GM12878 (cell line): Measurements from ENCODE around the gene S1PR4. TPM values are rescaled to one million over a fixed set of nuclear protein-coding genes. Genes with fewer than 3 reads are reported as not detected.
A peak's percentile ranks its signal among the peaks of the same experiment; 100 is the strongest.

Experiments
- ATAC-seq: fragments of 200-7000 bp; cut with Tn5 transposase; 3 replicates; pipeline ENCODE4 v1.9.1; 2020; ENCODE audit warnings: mild to moderate bottlenecking, moderate library complexity
- BruUV-seq: library from RNA; stranded (reverse); fragments of 400-500 nt; replicated peaks from 2 replicates; lab custom pipeline; 2021; lab: Mats Ljungman, UMichigan
- CTCF ChIA-PET: fragments of 300-600 bp; sonication (Branson Sonifier 250); formaldehyde crosslinking; extraction: SDS; loops from one replicate; lab custom pipeline; 2021; ENCODE audit warnings: inconsistent platforms; lab: Yijun Ruan, JAX
- POLR2A ChIA-PET: fragments of 350-600 bp; formaldehyde crosslinking; extraction: SDS; loops from one replicate; lab custom pipeline; 2021; ENCODE audit warnings: inconsistent platforms; lab: Charles Lee
- RAD21 ChIA-PET: fragments of 300-600 bp; sonication (Branson Sonifier 250); formaldehyde crosslinking; loops from one replicate; lab custom pipeline; 2023; ENCODE audit warnings: antibody characterized with exemption; ENCODE audit not compliant: unreplicated experiment; lab: Charles Lee
- SMC1A ChIA-PET: fragments of 300-600 bp; sonication (Branson Sonifier 250); formaldehyde crosslinking; loops from one replicate; lab custom pipeline; 2023; ENCODE audit not compliant: unreplicated experiment, uncharacterized antibody; lab: Charles Lee
- DNase-seq: peaks from one replicate; pipeline ENCODE4 v3.0.0-alpha.2; 2011; ENCODE audit warnings: low read depth, low spot score
- FAIRE-seq: peaks from 3 replicates; lab custom pipeline; 2011; peaks lifted over from hg19 to GRCh38; lab: Jason Lieb, UNC
- H2AFZ ChIP-seq: 2 replicates; pipeline ENCODE4 v1.6.0; 2011; ENCODE audit warnings: low read depth, low read length, control low read depth; ENCODE audit not compliant: control insufficient read depth
- H3K27ac ChIP-seq: 2 replicates; pipeline ENCODE4 v1.5.1; 2011; ENCODE audit warnings: control low read depth; ENCODE audit not compliant: control insufficient read depth, insufficient read depth
- H3K27me3 ChIP-seq, 2 experiments: replicated peaks in 1 of 2; 2 replicates each; pipeline versions ENCODE4 v1.6.0 to v1.6.1; 2011; ENCODE audit warnings: low read length in 1 of 2; ENCODE audit not compliant: control insufficient read depth in 2 of 2, insufficient read depth in 2 of 2
- H3K36me3 ChIP-seq, 2 experiments: 2 replicates each; pipeline ENCODE4 v1.5.1; 2011; ENCODE audit warnings: low read length in 1 of 2; ENCODE audit not compliant: control insufficient read depth in 2 of 2, insufficient read depth in 2 of 2
- H3K4me1 ChIP-seq: 2 replicates; pipeline ENCODE4 v1.6.1; 2011; ENCODE audit warnings: mild to moderate bottlenecking, low read length, moderate library complexity, mixed read lengths; ENCODE audit not compliant: control insufficient read depth, insufficient read depth
- H3K4me2 ChIP-seq: 2 replicates; pipeline ENCODE4 v1.6.0; 2011; ENCODE audit warnings: control low read depth; ENCODE audit not compliant: control insufficient read depth, insufficient read depth
- H3K4me3 ChIP-seq: fragments of 200-600 bp; sonication (generic); 2 replicates; pipeline ENCODE4 v1.5.1; 2016
- H3K79me2 ChIP-seq: 2 replicates; pipeline ENCODE4 v1.6.0; 2011; ENCODE audit warnings: low read length; ENCODE audit not compliant: control insufficient read depth, insufficient read depth
- H3K9ac ChIP-seq: 2 replicates; pipeline ENCODE4 v1.8.0; 2011; ENCODE audit warnings: low read length, control low read depth, mixed read lengths; ENCODE audit not compliant: control insufficient read depth, insufficient read depth
- H3K9me3 ChIP-seq: replicated peaks from 3 replicates; pipeline ENCODE4 v1.5.1; 2011; ENCODE audit warnings: mild to moderate bottlenecking, low read length; ENCODE audit not compliant: control insufficient read depth, insufficient read depth
- H4K20me1 ChIP-seq: 2 replicates; pipeline ENCODE4 v1.6.0; 2011; ENCODE audit not compliant: control insufficient read depth, insufficient read depth
- BMI1 ChIP-seq: fragments of 450-650 bp; IDR thresholded peaks from 2 replicates; pipeline ENCODE4 v1.6.1; 2016; ENCODE audit warnings: mild to moderate bottlenecking, moderate library complexity, borderline replicate concordance
- CBX5 ChIP-seq: sonication (generic); IDR thresholded peaks from 2 replicates; pipeline ENCODE4 v1.6.1; 2016; ENCODE audit warnings: low read depth, moderate library complexity, mild to moderate bottlenecking, inconsistent platforms
- CREM ChIP-seq: IDR thresholded peaks from 2 replicates; pipeline ENCODE4 v1.6.1; 2014; ENCODE audit warnings: antibody characterized with exemption, low read depth
- EGR1 ChIP-seq, 2 experiments: IDR thresholded peaks; 1 replicate in 1 of 2; 2 replicates in 1 of 2; pipeline ENCODE4 v1.6.1; 2011 to 2012; ENCODE audit warnings: low read depth in 2 of 2, low read length in 2 of 2, borderline replicate concordance in 1 of 2, mild to moderate bottlenecking in 1 of 2, moderate library complexity in 1 of 2
- ETV6 ChIP-seq, 2 experiments: fragments of 450-650 bp in 1 of 2; IDR thresholded peaks in 1 of 2; conservative IDR thresholded peaks in 1 of 2; 2 replicates each; pipeline ENCODE4 v1.6.1; 2014; ENCODE audit warnings: antibody characterized with exemption in 1 of 2, borderline replicate concordance in 1 of 2, low read depth in 1 of 2, mild to moderate bottlenecking in 1 of 2, moderate library complexity in 1 of 2
- FOXK2 ChIP-seq: fragments of 450-650 bp; IDR thresholded peaks from 2 replicates; pipeline ENCODE4 v1.6.1; 2017; ENCODE audit warnings: mild to moderate bottlenecking, moderate library complexity
- HDAC2 ChIP-seq: fragments of 200-600 bp; sonication (generic); IDR thresholded peaks from 2 replicates; pipeline ENCODE4 v1.6.1; 2017
- MYC ChIP-seq: IDR thresholded peaks from 2 replicates; pipeline ENCODE4 v1.6.1; 2011; ENCODE audit warnings: mild to moderate bottlenecking, low read length, moderate library complexity, inconsistent platforms; ENCODE audit not compliant: insufficient read depth, insufficient replicate concordance, insufficient read length, severe bottlenecking
- NR2C2 ChIP-seq: IDR thresholded peaks from 2 replicates; pipeline ENCODE4 v1.6.1; 2011; ENCODE audit warnings: borderline replicate concordance, low read depth; ENCODE audit not compliant: control insufficient read depth, insufficient read length
- POLR2A ChIP-seq: IDR thresholded peaks from 2 replicates; pipeline ENCODE4 v1.6.1; 2011; ENCODE audit warnings: low read depth, mild to moderate bottlenecking, low read length
- POLR2AphosphoS5 ChIP-seq: IDR thresholded peaks from 2 replicates; pipeline ENCODE4 v1.6.1; 2011; ENCODE audit warnings: mild to moderate bottlenecking, low read length, inconsistent platforms
- RELA ChIP-seq: fragments of 450-650 bp; IDR thresholded peaks from 2 replicates; pipeline ENCODE4 v1.8.0; 2014; ENCODE audit warnings: borderline replicate concordance; ENCODE audit not compliant: partially characterized antibody
- RELB ChIP-seq: fragments of 450-650 bp; IDR thresholded peaks from 2 replicates; pipeline ENCODE4 v1.6.1; 2017; ENCODE audit warnings: low read depth, mild to moderate bottlenecking, moderate library complexity
- SMAD1 ChIP-seq: fragments of 450-650 bp; IDR thresholded peaks from 2 replicates; pipeline ENCODE4 v1.6.1; 2018; ENCODE audit warnings: mild to moderate bottlenecking, low read depth; ENCODE audit not compliant: partially characterized antibody
- SMAD5 ChIP-seq: IDR thresholded peaks from 2 replicates; pipeline ENCODE4 v1.6.1; 2016; ENCODE audit warnings: antibody characterized with exemption, low read depth
- SMC3 ChIP-seq: IDR thresholded peaks from 2 replicates; pipeline ENCODE4 v1.6.1; 2011; ENCODE audit warnings: low read length, improper control_type of control experiment, borderline replicate concordance
- SPI1 ChIP-seq: IDR thresholded peaks from 2 replicates; pipeline ENCODE4 v1.6.1; 2011; ENCODE audit warnings: low read depth, mild to moderate bottlenecking, low read length, moderate library complexity, borderline replicate concordance; ENCODE audit not compliant: insufficient read depth
- SREBF1 ChIP-seq: IDR thresholded peaks from 2 replicates; pipeline ENCODE4 v1.6.1; 2012; ENCODE audit warnings: mild to moderate bottlenecking, low read length
- ZBTB33 ChIP-seq: fragments of 450-650 bp; IDR thresholded peaks from 2 replicates; pipeline ENCODE4 v1.6.1; 2017; ENCODE audit warnings: mild to moderate bottlenecking
- WGBS: methylation state at CpG from one replicate; pipeline ENCODE4 v1.1.6; 2016; ENCODE audit warnings: low lambda C conversion rate; ENCODE audit not compliant: insufficient replicate concordance, insufficient coverage; ENCODE audit errors: missing lambda C conversion rate; 5-methylcytosine and 5-hydroxymethylcytosine counted together
- in situ Hi-C: fragments of 300-500 bp; cut with MboI; formaldehyde crosslinking; loops from 9 replicates; pipeline ENCODE4 v1.14.3; 2018; ENCODE audit warnings: mixed read lengths
- intact Hi-C: fragments of 100-400 bp; cut with micrococcal nuclease; formaldehyde crosslinking; loops from one replicate; pipeline ENCODE4 v1.14.2; 2022; ENCODE audit not compliant: unreplicated experiment
- polyA plus RNA-seq, 11 experiments: library from polyadenylated mRNA; depleted of rRNA in 4 of 11; unstranded in 6 of 11; stranded (reverse) in 5 of 11; fragments of >200 nt; fragmentation: Nextera tagmentation in 4 of 11; fragmentation: Illumina TruSeq in 1 of 11; extraction: Ambion mirVana in 4 of 11; extraction: Trizol in 1 of 11; gene quantifications; 1 replicate in 1 of 11; 2 replicates in 10 of 11; pipeline versions ENCODE4 v1.2.1 to v1.2.3, GENCODE V29; 2011 to 2016; ENCODE audit warnings: inconsistent platforms in 2 of 11, missing spikeins in 2 of 11, low read depth in 1 of 11
- total RNA-seq, 4 experiments: library from RNA; depleted of rRNA in 3 of 4; stranded (reverse); fragments of >200 nt in 3 of 4; fragmentation: Illumina TruSeq in 1 of 4; extraction: Trizol in 1 of 4; gene quantifications; 2 replicates each; pipeline versions ENCODE4 v1.2.1 to v1.2.3, GENCODE V29; 2013 to 2021

S1PR4 gene
- total and polyA plus RNA-seq, 10 of the 15 experiments (the other 5 are each of a cell fraction or from before 2014, with no cell fraction given), result 0.19 to 57.7 (median 32.4) TPM; not detected in 1

GRCh38 chr19:3154957-3155736, 23.4 kb upstream of the S1PR4 start:
- Histone ChIP-seq H4K20me1 (no peaks in the 10 kb centered on the region), H3K27ac (peak overlapping the region; percentile 97), H3K9ac (peak overlapping the region; percentile 80), H3K36me3 (peaks cover 3 to 4% of the 10 kb centered on the region in 2 experiments; a peak in 3 of 4 replicates), H3K79me2 (0 out of 2 replicates have a peak, but pooled peaks cover 1% of the 10 kb centered on the region), H3K27me3 (no peaks in the 10 kb centered on the region), H3K4me2 (peak overlapping the region; percentile 86), H3K4me3 (peak overlapping the region; percentile 47; the same call in 1 of the 2 replicates), H3K9me3 (no peaks in the 10 kb centered on the region; the same call in 2 of the 3 replicates), H3K4me1 (peaks cover 14% of the 10 kb centered on the region), H2AFZ (peak overlapping the region; percentile 65)
- ChIA-PET CTCF (interaction anchor here (0.8 to 1.5 kb wide), 3 partner anchors 9 to 47 kb away, joined by 3 to 6 read pairs (median 4); no protein-coding TSS in a partner anchor), RAD21 (interaction anchor here (0.8 kb wide), 1 partner anchor 8 kb away, joined by 3 read pairs; no protein-coding TSS in a partner anchor), SMC1A (interaction anchor here (1.2 kb wide), 1 partner anchor 9 kb away, joined by 4 read pairs; no protein-coding TSS in a partner anchor), POLR2A (interaction anchor here (0.5 kb wide), 2 partner anchors 23 to 451 kb away, joined by 3 to 5 read pairs; no protein-coding TSS in a partner anchor)
- intact Hi-C loops, result no loop called here
- BruUV-seq, result no TSS peak
- DNase-seq (peak; percentile 88), FAIRE-seq (peak; percentile 88), ATAC-seq (peak; percentile 96)
- WGBS, result 14% methylated on average over 21 of the region's 21 CpGs
- in situ Hi-C loops, result no loop called here
- TF ChIP-seq ETV6 (conservative IDR thresholded peaks at IDR 0.05 in 1 of 2, IDR thresholded peaks at IDR 0.05 in 1 of 2; ENCODE audit: borderline replicate concordance in 1 of 2, low read depth in 1 of 2) (peak in 1 of 2 experiments; percentile 71; a peak in 1 of 4 replicates), SPI1 (peak; percentile 54; the same call in 1 of the 2 replicates), SREBF1 (no peak), HDAC2 (no peak), SMAD1 (no peak), ZBTB33 (no peak), POLR2AphosphoS5 (peak; percentile 85), BMI1 (0 out of 2 replicates have a peak, but pooled peaks have one; percentile 51), POLR2A (peak; percentile 71), MYC (no peak), SMAD5 (no peak), NR2C2 (no peak), CBX5 (0 out of 2 replicates have a peak, but pooled peaks have one; percentile 60), RELB (peak; percentile 76; the same call in 1 of the 2 replicates), CREM (peak; percentile 93), RELA (peak; percentile 84), EGR1 (IDR thresholded peaks at IDR 0.05; ENCODE audit: borderline replicate concordance in 1 of 2, low read depth in 2 of 2, low read length in 2 of 2) (no peak), SMC3 (no peak), FOXK2 (no peak)
